Measurements from ENCODE around the gene JAM2. TPM values are rescaled to one million over a fixed set of nuclear protein-coding genes. Genes with fewer than 3 reads are reported as not detected.
"Not testable (repeated sequence)": the region's sequence is repeated elsewhere in the genome, so short reads cannot be mapped to it uniquely, and the experiment has no call there.

The JAM2 gene
- 1 to 10 TPM; 1.4 to 3.3 TPM for total RNA-seq

DNA sequence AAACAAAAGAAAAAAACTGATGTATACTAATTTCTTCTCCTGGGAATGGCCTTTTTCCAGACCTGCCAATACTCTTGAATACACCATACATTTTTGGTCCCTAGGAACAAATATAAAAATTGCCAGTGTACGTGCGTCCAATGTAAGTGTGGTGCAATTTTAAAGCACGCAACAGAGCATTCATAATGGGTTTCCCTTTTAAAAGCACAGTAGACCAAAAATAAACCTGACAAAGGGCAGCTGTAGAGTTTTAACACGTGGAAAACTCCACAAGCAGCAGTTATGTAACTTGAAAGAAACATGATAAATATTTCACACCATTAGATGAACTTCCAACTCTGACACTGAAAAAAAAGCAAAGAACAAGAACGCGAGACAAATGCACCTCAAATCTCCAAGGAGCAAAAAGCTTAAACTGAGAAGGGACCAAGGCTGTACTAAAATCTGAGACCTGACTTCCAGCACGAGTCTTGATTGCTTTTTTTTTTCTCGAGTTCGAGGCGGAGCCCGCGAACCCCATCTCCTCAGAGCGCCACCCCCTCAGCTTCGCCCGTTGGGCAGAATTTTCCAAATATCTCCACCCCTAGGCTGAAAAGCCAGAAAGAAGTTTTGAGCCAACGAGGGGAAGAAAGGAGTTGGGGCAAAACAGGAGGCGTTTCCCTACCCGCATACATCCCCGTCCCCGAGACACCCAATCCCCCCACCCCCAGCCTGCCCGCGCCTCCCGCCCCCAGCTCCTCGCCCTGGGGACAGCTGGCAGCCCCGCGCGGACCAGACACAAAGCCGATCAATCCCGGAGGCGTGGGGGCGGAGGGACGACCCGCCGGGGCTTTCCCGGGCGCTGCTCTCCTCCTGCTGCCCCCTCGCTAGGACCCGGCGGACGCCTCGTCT lies at the start of gene JAM2:
TSS of gene JAM2 (plus strand) at position 599 of the 891 bp plus-strand sequence. CDS start 564 bp downstream, outside the sequence.
- H3K27ac Mint-ChIP-seq, result peak within 1 kb of the TSS in 1 of 2 donors; percentile 0
- H3K36me3 Mint-ChIP-seq, result peaks cover 4 to 17% of the 10 kb centered on the region in 2 donors
- peaks cover 4 to 15% of the 10 kb centered on the region in 2 donors for H3K9me3 Mint-ChIP-seq

GRCh38 chr21:25589887-25590286 lies 49.2 kb upstream of the JAM2 start:
- H3K36me3 Mint-ChIP-seq, result peaks cover 8 to 57% of the 10 kb centered on the region in 2 donors
- ATAC-seq (no peak), DNase-seq (ENCODE audit: low spot score in 2 of 2) (no peak)
- peak overlapping the region; percentile 2 to 54 for H3K27ac Mint-ChIP-seq
- no peaks in the 10 kb centered on the region for H3K9me3 Mint-ChIP-seq

More for the DNA sequence above, at the start of gene JAM2:
- ATAC-seq (peak; percentile 62 to 69), DNase-seq (ENCODE audit: low spot score in 2 of 2) (peak in 1 of 2 donors; percentile 46)

DNA sequence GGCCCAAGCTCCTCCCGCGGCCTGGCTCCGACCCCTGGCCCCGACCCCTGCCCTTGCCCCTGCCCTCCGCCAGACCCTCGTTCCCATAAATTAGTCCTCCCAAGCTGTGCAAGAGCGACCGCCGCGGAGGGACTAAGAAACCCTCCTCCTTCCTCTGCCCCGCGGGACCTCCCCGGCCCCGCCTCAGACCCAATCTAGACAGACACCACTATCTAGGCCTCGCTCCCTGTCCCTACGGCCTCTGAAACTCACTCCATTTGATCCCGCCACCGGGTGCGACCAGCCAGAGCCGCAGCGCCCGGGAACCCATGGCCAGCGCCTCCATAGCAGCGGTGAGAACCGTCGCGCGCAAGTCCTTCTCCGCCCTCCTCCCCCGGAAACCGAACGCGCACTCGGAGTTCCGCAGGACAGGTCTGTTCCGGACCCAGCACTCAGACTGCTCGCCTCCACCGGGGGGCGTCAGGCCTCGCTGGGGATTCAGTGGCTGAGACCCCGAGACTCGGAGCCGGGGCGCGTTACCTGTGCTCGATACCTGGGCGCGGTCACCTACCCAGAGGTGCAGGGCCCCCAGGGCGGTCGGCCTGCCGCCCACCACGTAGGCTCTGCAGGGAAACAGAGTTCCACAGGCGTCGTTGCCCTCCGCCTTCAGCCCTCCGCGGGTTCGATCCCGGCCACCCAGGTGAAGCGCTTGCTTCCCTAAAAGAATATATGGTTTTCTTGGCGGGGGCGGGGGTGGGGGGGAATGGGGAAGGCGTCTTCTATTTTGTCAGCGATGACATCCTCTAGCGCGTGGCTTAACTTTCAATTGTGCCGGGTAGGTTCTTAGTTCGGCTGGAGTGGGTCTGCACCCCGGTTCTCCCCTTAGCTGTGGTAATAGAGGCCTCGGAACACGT lies 31.7 kb upstream of the JAM2 start, which contains the start of gene MRPL39:
TSS of gene MRPL39 (minus strand) at position 331 of the 893 bp plus-strand sequence. CDS start at position 325, 6 bp downstream.
- no peaks in the 10 kb centered on the region for H3K9me3 Mint-ChIP-seq
- peak within 1 kb of the TSS; percentile 89 to 98 for H3K27ac Mint-ChIP-seq
- ATAC-seq (peak; percentile 89 to 91), DNase-seq (ENCODE audit: low spot score in 2 of 2) (peak; percentile 84 to 90)
- peaks cover 6 to 24% of the 10 kb centered on the region in 2 donors for H3K36me3 Mint-ChIP-seq

DNA sequence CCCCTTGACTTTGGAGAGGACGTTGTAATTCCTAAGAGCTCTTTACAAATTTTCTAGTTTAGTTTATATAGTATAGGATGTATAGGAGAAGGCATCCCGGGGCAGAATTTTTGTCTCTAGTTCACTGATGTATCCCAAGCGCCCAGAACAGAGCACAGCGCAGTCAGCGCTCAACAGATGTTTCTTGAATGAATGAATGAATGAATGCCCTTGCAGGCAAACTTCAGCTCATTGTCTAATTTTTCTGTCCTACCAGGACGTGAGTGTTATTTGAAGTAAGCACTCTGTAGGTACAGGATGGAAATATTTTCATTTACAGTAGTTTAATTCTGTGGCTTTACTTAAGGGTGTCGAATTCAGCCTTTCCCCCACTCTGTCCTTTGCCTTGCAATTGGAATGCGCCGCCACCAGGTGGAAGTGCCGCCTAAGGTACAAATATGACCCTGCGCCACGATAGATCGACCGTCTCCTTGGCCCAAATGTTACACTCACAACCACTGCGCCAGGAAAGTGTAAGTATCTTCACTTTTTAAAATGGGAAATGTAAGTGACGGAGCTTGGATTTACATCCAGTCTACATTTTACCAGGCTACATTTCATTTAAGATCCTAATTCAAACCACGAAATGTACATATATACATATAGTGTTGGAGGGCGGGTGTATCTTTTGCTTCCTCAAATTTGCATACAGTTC lies 30.9 kb upstream of the JAM2 start:
- ATAC-seq (peak; percentile 77 to 81), DNase-seq (ENCODE audit: low spot score in 2 of 2) (peak; percentile 64 to 68)
- Mint-ChIP-seq H3K9me3 (no peaks in the 10 kb centered on the region), H3K36me3 (peaks cover 6 to 24% of the 10 kb centered on the region in 2 donors), H3K27ac (peak overlapping the region; percentile 65 to 89)

DNA sequence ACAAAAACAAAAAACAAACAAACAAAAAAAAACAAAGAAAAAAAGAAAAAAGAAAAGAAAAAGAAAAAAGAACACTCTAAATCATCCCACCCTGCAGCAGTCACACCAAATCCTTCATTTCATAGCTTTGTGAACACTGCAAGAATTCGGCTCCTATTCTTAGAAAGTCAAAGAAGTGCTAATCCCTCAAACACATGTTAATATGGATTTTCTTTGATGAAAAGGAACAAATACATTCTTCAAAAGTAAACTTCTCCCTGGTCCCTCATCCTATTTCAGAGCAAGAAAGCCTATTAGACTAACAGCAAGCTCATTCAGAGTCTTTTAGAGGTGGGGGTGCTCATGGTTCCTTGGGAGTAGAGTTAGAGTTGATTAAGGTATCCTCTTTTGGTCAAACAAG lies 24.6 kb upstream of the JAM2 start:
- no peak for DNase-seq (ENCODE audit: low spot score in 2 of 2)
- Mint-ChIP-seq H3K9me3 (no peaks in the 10 kb centered on the region), H3K27ac (no peak overlapping the region), H3K36me3 (no peaks in the 10 kb centered on the region)
- ATAC-seq, result no peak

DNA sequence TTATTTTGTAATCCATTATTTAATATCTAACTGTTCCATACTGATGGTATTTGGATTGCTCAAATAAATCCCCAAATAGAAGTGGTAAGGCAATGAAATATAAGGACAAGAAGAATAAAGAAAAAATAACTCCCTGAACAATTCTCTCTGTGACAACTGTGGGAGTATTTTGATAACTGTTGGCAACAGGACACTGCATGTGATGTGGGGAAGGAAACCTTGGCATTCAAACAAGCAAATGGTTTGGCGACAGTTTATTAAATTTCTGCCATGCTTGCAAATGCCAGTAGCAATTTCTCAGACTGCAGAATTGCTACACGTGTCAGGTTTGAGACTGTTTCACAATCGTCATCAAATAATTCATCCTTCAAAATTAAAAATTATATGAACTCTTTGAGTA lies 23.2 kb upstream of the JAM2 start:
- no peak for ATAC-seq

DNA sequence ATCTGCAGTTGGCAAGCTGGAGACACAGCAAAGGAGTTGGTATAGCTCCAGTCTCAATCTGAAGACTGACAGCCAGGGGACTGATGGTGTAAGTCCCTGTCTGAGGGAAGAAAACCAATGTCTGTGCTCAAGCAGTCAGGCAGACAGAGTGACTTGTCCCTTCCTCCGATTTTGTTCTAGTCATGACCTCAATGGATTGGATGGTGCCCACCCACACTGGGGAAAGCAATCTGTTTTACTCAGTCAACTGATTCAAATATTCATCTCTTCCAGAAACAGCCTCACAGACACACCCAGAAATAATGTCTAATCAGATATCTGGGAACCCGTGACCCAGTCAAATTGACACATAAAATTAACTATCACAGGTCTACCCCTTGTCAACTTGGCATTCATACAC lies 19.9 kb upstream of the JAM2 start:
- ATAC-seq (no peak), DNase-seq (ENCODE audit: low spot score in 2 of 2) (no peak)
- Mint-ChIP-seq H3K27ac (no peak overlapping the region), H3K9me3 (no peaks in the 10 kb centered on the region), H3K36me3 (no peaks in the 10 kb centered on the region)

More for the DNA sequence above, 23.2 kb upstream of the JAM2 start:
- no peak for DNase-seq (ENCODE audit: low spot score in 2 of 2)
- no peaks in the 10 kb centered on the region for H3K9me3 Mint-ChIP-seq
- H3K27ac Mint-ChIP-seq, result no peak overlapping the region
- no peaks in the 10 kb centered on the region for H3K36me3 Mint-ChIP-seq

DNA sequence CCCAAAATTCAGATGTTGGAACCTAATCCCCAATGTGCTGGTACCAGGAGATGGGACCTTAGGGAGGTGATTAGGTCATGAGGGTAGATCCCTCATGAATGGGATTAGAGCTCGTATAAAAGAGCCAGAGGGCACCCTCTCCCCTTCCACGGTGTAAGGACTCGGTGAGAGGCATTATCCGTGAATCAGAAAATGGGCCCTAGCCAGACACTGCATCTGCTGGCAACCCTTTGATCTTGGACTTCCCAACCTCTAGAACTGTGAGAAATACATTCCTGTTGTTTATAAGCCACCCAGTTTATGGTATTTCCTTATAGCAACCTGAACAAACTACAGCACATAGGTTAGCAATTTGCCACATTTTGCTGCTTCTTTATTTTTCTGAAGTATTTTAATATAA lies 14.5 kb upstream of the JAM2 start:
- ATAC-seq, result no peak
- H3K9me3 Mint-ChIP-seq, result no peaks in the 10 kb centered on the region
- no peak overlapping the region for H3K27ac Mint-ChIP-seq
- H3K36me3 Mint-ChIP-seq, result no peaks in the 10 kb centered on the region
- DNase-seq (ENCODE audit: low spot score in 2 of 2), result no peak

- ATAC-seq, result no peak
Observed at GRCh38 chr21:25625036-25625435, 14.0 kb upstream of the JAM2 start.

DNA sequence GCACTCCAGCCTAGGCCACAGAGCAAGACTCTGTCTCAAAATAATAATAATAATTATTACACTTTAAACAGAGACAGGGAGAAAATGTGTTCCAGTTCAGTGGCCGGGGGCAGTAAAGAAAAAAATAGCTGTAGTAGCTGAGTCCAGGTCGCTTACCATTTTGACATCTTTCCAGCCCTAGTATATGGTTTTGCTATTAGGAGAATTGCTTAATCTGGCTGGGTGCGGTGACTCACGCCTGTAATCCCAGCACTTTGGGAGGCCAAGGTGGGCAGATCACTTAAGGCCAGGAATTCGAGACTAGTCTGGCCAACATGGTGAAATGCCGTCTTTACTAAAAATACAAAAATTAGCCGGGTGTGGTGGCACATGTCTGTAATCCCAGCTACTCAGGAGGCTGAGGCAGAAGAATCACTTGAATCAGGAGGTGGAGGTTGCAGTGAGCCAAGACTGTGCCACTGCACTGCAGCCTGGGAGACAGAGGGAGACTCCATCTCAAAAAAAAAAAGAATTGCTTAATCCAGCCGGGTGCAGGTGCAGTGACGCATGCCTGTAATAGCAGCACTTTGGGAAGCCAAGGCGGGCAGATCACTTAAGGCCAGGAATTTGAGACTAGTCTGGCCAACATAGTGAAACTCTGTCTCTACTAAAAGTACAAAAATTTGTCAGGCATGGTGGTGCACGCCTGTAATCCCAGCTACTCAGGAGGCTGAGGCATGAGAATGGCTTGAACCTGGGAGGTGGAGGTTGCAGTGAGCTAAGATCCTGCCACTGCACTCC lies 13.1 kb upstream of the JAM2 start:
- not testable (repeated sequence) for ATAC-seq; DNase-seq (ENCODE audit: low spot score in 2 of 2); H3K27ac Mint-ChIP-seq; H3K36me3 Mint-ChIP-seq; H3K9me3 Mint-ChIP-seq

More at GRCh38 chr21:25625036-25625435, 14.0 kb upstream of the JAM2 start:
- Mint-ChIP-seq H3K9me3 (no peaks in the 10 kb centered on the region), H3K27ac (no peak overlapping the region), H3K36me3 (no peaks in the 10 kb centered on the region)
- no peak for DNase-seq (ENCODE audit: low spot score in 2 of 2)

DNA sequence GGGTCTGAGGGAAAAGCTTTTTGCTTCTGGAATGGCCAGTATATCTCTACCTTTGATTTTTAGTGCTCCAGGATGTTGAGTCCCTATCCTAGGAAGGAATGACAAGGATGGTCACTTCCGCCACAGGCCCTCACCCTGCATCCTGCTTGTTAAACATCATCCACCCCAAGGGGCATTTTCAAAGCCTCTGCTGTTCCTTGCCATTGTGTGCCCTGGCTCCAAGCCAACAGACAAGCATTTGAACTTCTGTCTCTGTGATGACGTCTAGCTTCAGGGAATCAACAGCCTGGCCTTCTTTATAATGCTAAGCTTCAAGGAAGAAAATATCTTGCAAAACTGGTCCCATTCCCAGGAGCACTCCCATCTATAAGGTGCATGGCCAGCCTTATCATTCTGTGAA lies 12.3 kb upstream of the JAM2 start:
- no peak overlapping the region for H3K27ac Mint-ChIP-seq
- DNase-seq (ENCODE audit: low spot score in 2 of 2) (no peak), ATAC-seq (no peak)
- no peaks in the 10 kb centered on the region for H3K9me3 Mint-ChIP-seq
- H3K36me3 Mint-ChIP-seq, result no peaks in the 10 kb centered on the region

- no peak for ATAC-seq
- peaks cover 4 to 9% of the 10 kb centered on the region in 2 donors for H3K9me3 Mint-ChIP-seq
Observed at GRCh38 chr21:25632296-25632695, 6.8 kb upstream of the JAM2 start.

GRCh38 chr21:25635310-25635709 lies 3.7 kb upstream of the JAM2 start:
- H3K9me3 Mint-ChIP-seq, result peaks cover 4 to 15% of the 10 kb centered on the region in 2 donors
- DNase-seq (ENCODE audit: low spot score in 2 of 2), result no peak
- no peak overlapping the region for H3K27ac Mint-ChIP-seq
- ATAC-seq, result no peak
- H3K36me3 Mint-ChIP-seq, result peaks cover 0 to 17% of the 10 kb centered on the region in 2 donors

More at GRCh38 chr21:25632296-25632695, 6.8 kb upstream of the JAM2 start:
- no peak for DNase-seq (ENCODE audit: low spot score in 2 of 2)
- no peak overlapping the region for H3K27ac Mint-ChIP-seq
- peaks cover 0 to 10% of the 10 kb centered on the region in 2 donors for H3K36me3 Mint-ChIP-seq

DNA sequence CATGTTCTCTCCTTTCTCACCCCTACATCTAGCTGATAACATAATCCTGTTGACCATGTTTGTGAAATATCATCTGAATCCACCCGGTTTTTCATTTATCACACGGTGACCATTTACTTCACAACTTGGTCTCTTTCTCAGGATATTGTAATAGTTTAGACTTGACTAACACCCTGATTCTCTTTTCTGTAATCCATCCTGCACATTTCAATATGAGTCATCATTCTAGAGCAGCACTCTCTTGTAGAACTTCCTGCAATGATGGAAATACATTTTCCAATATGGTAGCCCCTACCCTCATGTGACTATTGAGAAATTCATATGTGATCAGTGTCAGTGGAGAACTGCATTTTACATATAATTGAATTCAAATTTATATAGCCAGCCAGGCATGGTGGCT lies 2.3 kb upstream of the JAM2 start:
- Mint-ChIP-seq H3K27ac (peak overlapping the region in 1 of 2 donors; percentile 51), H3K36me3 (peaks cover 4 to 17% of the 10 kb centered on the region in 2 donors), H3K9me3 (peaks cover 4 to 15% of the 10 kb centered on the region in 2 donors)
- DNase-seq (ENCODE audit: low spot score in 2 of 2), result no peak
- ATAC-seq, result peak; percentile 52 to 72

DNA sequence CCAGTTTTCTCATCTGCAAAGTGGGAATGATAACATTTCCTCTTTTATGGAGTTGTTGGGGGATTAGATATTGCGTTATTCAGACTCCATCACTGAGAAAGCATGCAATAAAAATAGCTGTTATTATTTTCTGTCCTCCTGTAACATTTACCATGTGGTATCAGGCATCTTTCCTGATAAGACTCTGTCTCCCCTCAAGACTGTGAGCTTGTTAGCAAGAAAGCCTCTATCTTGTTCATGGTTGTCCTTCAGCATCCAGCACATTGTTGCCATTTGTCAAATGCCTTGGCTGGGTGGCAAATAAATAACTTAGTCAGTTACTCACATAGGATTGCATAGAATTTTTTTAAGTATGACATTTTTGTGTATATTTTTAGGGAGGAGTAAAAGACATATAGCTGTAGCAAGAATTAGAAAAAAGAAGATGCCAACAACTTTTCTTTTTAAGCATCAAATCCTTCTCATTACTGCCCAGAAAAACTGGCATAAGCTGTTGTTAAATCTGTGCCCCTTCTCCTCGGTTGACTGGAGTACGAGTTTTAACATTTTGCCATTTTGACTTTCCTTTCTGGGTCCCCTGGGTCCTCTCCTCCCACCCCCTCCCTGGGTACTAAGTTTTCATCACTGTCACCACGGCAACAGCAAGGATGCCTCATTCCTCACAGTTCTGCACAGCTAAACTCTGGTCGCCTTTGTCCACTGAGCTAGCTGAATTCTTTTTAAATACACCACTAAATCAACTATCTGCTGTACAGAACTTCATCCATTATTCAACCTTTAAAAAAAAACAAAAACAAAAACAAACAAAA lies 1.0 kb upstream of the JAM2 start:
- ATAC-seq (no peak), DNase-seq (ENCODE audit: low spot score in 2 of 2) (no peak)
- peaks cover 4 to 15% of the 10 kb centered on the region in 2 donors for H3K9me3 Mint-ChIP-seq
- H3K36me3 Mint-ChIP-seq, result peaks cover 4 to 17% of the 10 kb centered on the region in 2 donors
- H3K27ac Mint-ChIP-seq, result no peak overlapping the region
